ENCODE measurements around the gene MMP1. TPM values are rescaled to one million over a fixed set of nuclear protein-coding genes. Genes with fewer than 3 reads are reported as not detected.

Gene MMP1
- total RNA-seq, 5 donors from 2014 or later (not counting 1 experiment from before 2014, with no cell fraction given): not detected

GRCh38 chr11:102771351-102771750, 26.6 kb downstream of the MMP1 start:
- DNase-seq (no peak), ATAC-seq (replicated peaks in 1 of 4) (no peak)
- Mint-ChIP-seq H3K36me3 (no peaks in the 10 kb centered on the region), H3K27ac (no peak overlapping the region), H3K27me3 (peaks cover 5 to 28% of the 10 kb centered on the region in 2 donors), H3K4me3 (no peak overlapping the region), H3K4me1 (no peaks in the 10 kb centered on the region), H3K9me3 (no peaks in the 10 kb centered on the region)
- H3K4me3 ChIP-seq (ENCODE audit: control insufficient read depth in 1 of 2, extremely low read depth in 1 of 2, low read length in 1 of 2): no peak overlapping the region
- POLR2A ChIA-PET: no interaction called here
- WGBS (ENCODE audit: insufficient coverage): no CpG with 5 or more reads among the region's 1 CpG
- no peaks in the 10 kb centered on the region for H3K9me3 ChIP-seq
- H3K36me3 ChIP-seq (ENCODE audit: control insufficient read depth in 2 of 2, extremely low read depth in 1 of 2, insufficient read depth in 1 of 2, low read length in 1 of 2): no peaks in the 10 kb centered on the region
- CTCF ChIA-PET: no interaction called here
- peaks cover 0 to 7% of the 10 kb centered on the region in 2 experiments for H3K27me3 ChIP-seq (replicated peaks in 1 of 2; ENCODE audit: control insufficient read depth in 2 of 2, extremely low read depth in 1 of 2, insufficient read depth in 2 of 2, low read length in 1 of 2)
- no peaks in the 10 kb centered on the region for H3K4me1 ChIP-seq (ENCODE audit: control insufficient read depth in 1 of 2, extremely low read depth in 1 of 2, insufficient read depth in 2 of 2, low read length in 2 of 2)
- H3K27ac ChIP-seq (ENCODE audit: low read length): no peak overlapping the region

- Mint-ChIP-seq H3K36me3 (no peaks in the 10 kb centered on the region), H3K4me3 (no peak overlapping the region), H3K27ac (no peak overlapping the region), H3K4me1 (no peaks in the 10 kb centered on the region), H3K9me3 (no peaks in the 10 kb centered on the region), H3K27me3 (peaks cover 5 to 28% of the 10 kb centered on the region in 2 donors)
- DNase-seq (no peak), ATAC-seq (replicated peaks in 1 of 4) (no peak)
- Histone ChIP-seq H3K36me3 (ENCODE audit: control insufficient read depth in 2 of 2, extremely low read depth in 1 of 2, insufficient read depth in 1 of 2, low read length in 1 of 2) (no peaks in the 10 kb centered on the region), H3K9me3 (no peaks in the 10 kb centered on the region), H3K27me3 (replicated peaks in 1 of 2; ENCODE audit: control insufficient read depth in 2 of 2, extremely low read depth in 1 of 2, insufficient read depth in 2 of 2, low read length in 1 of 2) (peaks cover 0 to 7% of the 10 kb centered on the region in 2 experiments), H3K4me1 (ENCODE audit: control insufficient read depth in 1 of 2, extremely low read depth in 1 of 2, insufficient read depth in 2 of 2, low read length in 2 of 2) (no peaks in the 10 kb centered on the region), H3K4me3 (ENCODE audit: control insufficient read depth in 1 of 2, extremely low read depth in 1 of 2, low read length in 1 of 2) (no peak overlapping the region), H3K27ac (ENCODE audit: low read length) (no peak overlapping the region)
- ChIA-PET CTCF (no interaction called here), POLR2A (no interaction called here)
These were observed 27.8 kb downstream of the MMP1 start for GRCh38 chr11:102770191-102770590.

DNA sequence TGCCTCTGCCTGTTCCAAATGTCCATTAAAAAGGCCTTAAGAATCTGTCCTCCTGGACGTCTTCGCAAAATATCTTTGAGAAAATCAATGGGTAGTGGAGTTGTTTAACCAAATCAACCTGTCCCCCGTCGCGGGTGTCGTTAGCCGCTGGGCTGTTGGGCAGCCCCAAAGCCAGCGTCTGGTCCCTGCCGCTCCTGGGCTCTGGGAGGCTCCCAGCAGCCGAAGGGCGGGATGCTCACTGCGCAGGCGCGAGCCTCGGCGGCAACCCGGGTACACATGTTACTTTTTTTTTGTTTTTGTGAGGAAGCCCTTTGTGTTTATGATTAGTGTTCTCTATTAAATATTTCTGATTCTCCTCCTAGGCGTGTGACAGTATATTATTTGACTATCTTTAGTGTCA, 30.2 kb downstream of the MMP1 start:
- 55% methylated on average over 10 of the region's 18 CpGs for WGBS (ENCODE audit: insufficient coverage)
- ChIA-PET POLR2A (no interaction called here), CTCF (no interaction called here)
- H3K9me3 Mint-ChIP-seq: no peaks in the 10 kb centered on the region
- Histone ChIP-seq H3K27me3 (replicated peaks in 1 of 2; ENCODE audit: control insufficient read depth in 2 of 2, extremely low read depth in 1 of 2, insufficient read depth in 2 of 2, low read length in 1 of 2) (peaks cover 0 to 7% of the 10 kb centered on the region in 2 experiments), H3K36me3 (ENCODE audit: control insufficient read depth in 2 of 2, extremely low read depth in 1 of 2, insufficient read depth in 1 of 2, low read length in 1 of 2) (no peaks in the 10 kb centered on the region), H3K27ac (ENCODE audit: low read length) (no peak overlapping the region), H3K9me3 (no peaks in the 10 kb centered on the region), H3K4me3 (ENCODE audit: control insufficient read depth in 1 of 2, extremely low read depth in 1 of 2, low read length in 1 of 2) (no peak overlapping the region), H3K4me1 (ENCODE audit: control insufficient read depth in 1 of 2, extremely low read depth in 1 of 2, insufficient read depth in 2 of 2, low read length in 2 of 2) (no peaks in the 10 kb centered on the region)
- H3K4me3 Mint-ChIP-seq: no peak overlapping the region
- H3K27ac Mint-ChIP-seq: no peak overlapping the region
- H3K27me3 Mint-ChIP-seq: peaks cover 5 to 33% of the 10 kb centered on the region in 2 donors
- ATAC-seq (replicated peaks in 1 of 4) (no peak), DNase-seq (no peak)
- no peaks in the 10 kb centered on the region for H3K4me1 Mint-ChIP-seq
- no peaks in the 10 kb centered on the region for H3K36me3 Mint-ChIP-seq

- ChIA-PET CTCF (no interaction called here), POLR2A (no interaction called here)
- Mint-ChIP-seq H3K27me3 (peaks cover 0 to 18% of the 10 kb centered on the region in 2 donors), H3K36me3 (no peaks in the 10 kb centered on the region), H3K4me3 (no peak overlapping the region), H3K9me3 (no peaks in the 10 kb centered on the region), H3K27ac (no peak overlapping the region), H3K4me1 (no peaks in the 10 kb centered on the region)
- ATAC-seq (replicated peaks in 1 of 4) (no peak), DNase-seq (no peak)
- 67% methylated on average over 1 of the region's 2 CpGs for WGBS (ENCODE audit: insufficient coverage)
- no peak overlapping the region for H3K27ac ChIP-seq (ENCODE audit: low read length)
- no peaks in the 10 kb centered on the region for H3K9me3 ChIP-seq
- no peaks in the 10 kb centered on the region for H3K36me3 ChIP-seq (ENCODE audit: control insufficient read depth in 2 of 2, extremely low read depth in 1 of 2, insufficient read depth in 1 of 2, low read length in 1 of 2)
- no peak overlapping the region for H3K4me3 ChIP-seq (ENCODE audit: control insufficient read depth in 1 of 2, extremely low read depth in 1 of 2, low read length in 1 of 2)
- no peaks in the 10 kb centered on the region for H3K4me1 ChIP-seq (ENCODE audit: control insufficient read depth in 1 of 2, extremely low read depth in 1 of 2, insufficient read depth in 2 of 2, low read length in 2 of 2)
- H3K27me3 ChIP-seq (replicated peaks in 1 of 2; ENCODE audit: control insufficient read depth in 2 of 2, extremely low read depth in 1 of 2, insufficient read depth in 2 of 2, low read length in 1 of 2): peaks cover 0 to 5% of the 10 kb centered on the region in 2 experiments
These were observed 34.5 kb downstream of the MMP1 start for GRCh38 chr11:102763440-102763839.

- no peak overlapping the region for H3K4me3 Mint-ChIP-seq
- no CpG with 5 or more reads among the region's 2 CpGs for WGBS (ENCODE audit: insufficient coverage)
- no peak for ATAC-seq (replicated peaks in 1 of 4)
These were observed 35.6 kb downstream of the MMP1 start for GRCh38 chr11:102762361-102762767.

DNA sequence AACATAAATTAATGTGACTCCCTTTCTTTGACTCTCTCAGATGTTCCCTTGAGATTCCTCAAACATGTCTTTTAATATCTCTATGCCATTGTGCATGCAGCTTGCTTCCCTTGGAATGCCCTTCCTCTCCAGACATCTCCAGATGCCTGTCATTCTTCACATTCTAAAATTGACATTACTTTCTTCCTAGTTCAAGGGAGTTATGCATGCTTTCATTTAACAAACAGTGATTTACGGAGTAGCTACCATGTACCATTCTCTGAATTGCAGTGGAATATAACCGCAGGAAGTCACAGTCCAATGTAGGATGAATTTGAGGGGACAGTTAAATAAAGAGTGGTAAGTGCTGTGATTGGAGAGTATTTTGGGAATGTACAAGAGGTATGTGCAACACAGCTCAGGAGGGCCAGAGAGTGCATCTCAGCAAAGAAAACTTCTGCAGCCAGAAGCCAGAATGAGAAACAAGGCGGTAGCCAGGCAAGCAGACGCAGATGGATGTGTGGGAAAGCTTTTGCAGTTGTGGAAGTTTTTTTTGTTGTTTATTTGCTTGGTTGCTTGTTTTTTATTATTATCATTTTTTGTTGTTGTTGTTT, 36.2 kb downstream of the MMP1 start:
- Histone ChIP-seq H3K36me3 (ENCODE audit: control insufficient read depth in 2 of 2, extremely low read depth in 1 of 2, insufficient read depth in 1 of 2, low read length in 1 of 2) (no peaks in the 10 kb centered on the region), H3K4me1 (ENCODE audit: control insufficient read depth in 1 of 2, extremely low read depth in 1 of 2, insufficient read depth in 2 of 2, low read length in 2 of 2) (no peaks in the 10 kb centered on the region), H3K27me3 (replicated peaks in 1 of 2; ENCODE audit: control insufficient read depth in 2 of 2, extremely low read depth in 1 of 2, insufficient read depth in 2 of 2, low read length in 1 of 2) (peaks cover 0 to 2% of the 10 kb centered on the region in 2 experiments), H3K27ac (ENCODE audit: low read length) (no peak overlapping the region), H3K9me3 (no peaks in the 10 kb centered on the region), H3K4me3 (ENCODE audit: control insufficient read depth in 1 of 2, extremely low read depth in 1 of 2, low read length in 1 of 2) (no peak overlapping the region)
- H3K9me3 Mint-ChIP-seq: no peaks in the 10 kb centered on the region
- POLR2A ChIA-PET: no interaction called here
- H3K27me3 Mint-ChIP-seq: peaks cover 4 to 21% of the 10 kb centered on the region in 2 donors
- H3K36me3 Mint-ChIP-seq: no peaks in the 10 kb centered on the region
- no peak overlapping the region for H3K4me3 Mint-ChIP-seq
- DNase-seq (no peak), ATAC-seq (replicated peaks in 1 of 4) (no peak)
- H3K27ac Mint-ChIP-seq: no peak overlapping the region
- WGBS (ENCODE audit: insufficient coverage): 100% methylated on average over 2 of the region's 4 CpGs
- CTCF ChIA-PET: no interaction called here
- no peaks in the 10 kb centered on the region for H3K4me1 Mint-ChIP-seq

More at GRCh38 chr11:102762361-102762767, 35.6 kb downstream of the MMP1 start:
- Mint-ChIP-seq H3K27me3 (peaks cover 0 to 15% of the 10 kb centered on the region in 2 donors), H3K36me3 (no peaks in the 10 kb centered on the region), H3K9me3 (no peaks in the 10 kb centered on the region), H3K27ac (no peak overlapping the region), H3K4me1 (no peaks in the 10 kb centered on the region)
- no peaks in the 10 kb centered on the region for H3K36me3 ChIP-seq (ENCODE audit: control insufficient read depth in 2 of 2, extremely low read depth in 1 of 2, insufficient read depth in 1 of 2, low read length in 1 of 2)
- POLR2A ChIA-PET: no interaction called here
- no peaks in the 10 kb centered on the region for H3K9me3 ChIP-seq
- no peak overlapping the region for H3K4me3 ChIP-seq (ENCODE audit: control insufficient read depth in 1 of 2, extremely low read depth in 1 of 2, low read length in 1 of 2)
- H3K27me3 ChIP-seq (replicated peaks in 1 of 2; ENCODE audit: control insufficient read depth in 2 of 2, extremely low read depth in 1 of 2, insufficient read depth in 2 of 2, low read length in 1 of 2): peaks cover 0 to under 1% of the 10 kb centered on the region in 2 experiments
- H3K27ac ChIP-seq (ENCODE audit: low read length): no peak overlapping the region
- CTCF ChIA-PET: no interaction called here
- H3K4me1 ChIP-seq (ENCODE audit: control insufficient read depth in 1 of 2, extremely low read depth in 1 of 2, insufficient read depth in 2 of 2, low read length in 2 of 2): no peaks in the 10 kb centered on the region
- DNase-seq: no peak
